CD4-positive, alpha-beta T cell (primary cell): ENCODE data around the gene WARS2. TPM values are rescaled to one million over a fixed set of nuclear protein-coding genes. Genes with fewer than 3 reads are reported as not detected.

ENCODE experiments used
- ATAC-seq: fragments of 200-7000 bp; cut with Tn5 transposase; one replicate; pipeline ENCODE4 v1.10.0; 2022; ENCODE audit warnings: mild to moderate bottlenecking; ENCODE audit not compliant: poor library complexity
- CTCF ChIA-PET: fragments of 350-600 bp; sonication (Branson Sonifier 250); formaldehyde crosslinking; loops from one replicate; lab custom pipeline; 2021; ENCODE audit warnings: antibody characterized with exemption, inconsistent platforms; lab: Charles Lee
- POLR2A ChIA-PET: fragments of 350-600 bp; sonication (Branson Sonifier 250); formaldehyde crosslinking; loops from one replicate; lab custom pipeline; 2021; ENCODE audit warnings: antibody characterized with exemption, inconsistent platforms; lab: Charles Lee
- DNase-seq, 14 experiments: peaks; one replicate each; pipeline ENCODE4 v3.0.0-alpha.2; 2013 to 2020; ENCODE audit warnings: mixed read lengths in 2 of 14
- H3K27ac ChIP-seq, 2 donors: one replicate each; pipeline versions ENCODE4 v1.5.1 to v1.7.0; 2013; ENCODE audit warnings: low read length in 2 of 2, low read depth in 1 of 2, mild to moderate bottlenecking in 1 of 2
- H3K27me3 ChIP-seq, 2 experiments: 1 replicate in 1 of 2; 2 replicates in 1 of 2; pipeline versions ENCODE4 v1.6.1 to v1.7.0; 2013; ENCODE audit warnings: low read length in 2 of 2, control low read depth in 1 of 2, mild to moderate bottlenecking in 1 of 2, moderate library complexity in 1 of 2; ENCODE audit not compliant: insufficient read depth in 2 of 2, control insufficient read depth in 1 of 2
- H3K36me3 ChIP-seq: one replicate; pipeline ENCODE4 v1.6.1; 2013; ENCODE audit warnings: low read length, control low read depth; ENCODE audit not compliant: insufficient read depth
- H3K4me1 ChIP-seq: one replicate; pipeline ENCODE4 v1.6.1; 2013; ENCODE audit warnings: low read length, control low read depth; ENCODE audit not compliant: insufficient read depth
- H3K4me3 ChIP-seq: one replicate; pipeline ENCODE4 v1.5.1; 2013; ENCODE audit warnings: mild to moderate bottlenecking, low read length, moderate library complexity
- H3K9me3 ChIP-seq, 2 experiments: 1 replicate in 1 of 2; 2 replicates in 1 of 2; pipeline versions ENCODE4 v1.6.1 to v1.7.0; 2013; ENCODE audit warnings: low read length in 2 of 2, mild to moderate bottlenecking in 2 of 2, control low read depth in 1 of 2, moderate library complexity in 1 of 2; ENCODE audit not compliant: control insufficient read depth in 1 of 2, insufficient read depth in 1 of 2
- H3K27ac Mint-ChIP-seq: one replicate; pipeline ENCODE4 v1.8.0; 2020; ENCODE audit warnings: mixed read lengths
- H3K27me3 Mint-ChIP-seq: one replicate; pipeline ENCODE4 v1.8.0; 2021; ENCODE audit warnings: mixed read lengths
- H3K36me3 Mint-ChIP-seq: one replicate; pipeline ENCODE4 v1.8.0; 2021; ENCODE audit warnings: low read depth, mixed read lengths
- H3K4me1 Mint-ChIP-seq: one replicate; pipeline ENCODE4 v1.8.0; 2021; ENCODE audit warnings: low read depth, mixed read lengths
- H3K4me3 Mint-ChIP-seq: one replicate; pipeline ENCODE4 v1.8.0; 2020; ENCODE audit warnings: mild to moderate bottlenecking, mixed read lengths
- H3K9me3 Mint-ChIP-seq: one replicate; pipeline ENCODE4 v1.8.0; 2020; ENCODE audit warnings: mixed read lengths
- CTCF ChIP-seq: fragments of 200-600 bp; IDR thresholded peaks from one replicate; pipeline ENCODE4 v1.8.0; 2022; ENCODE audit warnings: antibody characterized with exemption, mild to moderate bottlenecking
- intact Hi-C, 2 experiments: fragments of 100-400 bp; cut with DNase I in 1 of 2; cut with micrococcal nuclease in 1 of 2; formaldehyde crosslinking; loops; one replicate each; pipeline versions ENCODE4 v1.15.1 to v1.9.0; 2023 to 2025; cut with DNase I, micrococcal nuclease
- total RNA-seq, 174 experiments: library from RNA in 2 of 174; stranded (reverse) in 2 of 174; gene quantifications; one replicate each; pipeline ENCODE4 v1.2.3 and lab custom pipeline; 2021 to 2026

WARS2 gene
- total RNA-seq, 2 experiments from 2014 or later = 15.8 to 16.5 TPM

GRCh38 chr1:119112244-119112643 lies 28.2 kb downstream of the WARS2 start:
- Mint-ChIP-seq H3K27ac (no peak overlapping the region), H3K4me1 (no peaks in the 10 kb centered on the region), H3K27me3 (no peaks in the 10 kb centered on the region), H3K36me3 (peaks cover 78% of the 10 kb centered on the region), H3K4me3 (no peak overlapping the region), H3K9me3 (peaks cover 18% of the 10 kb centered on the region)
- CTCF ChIA-PET = no interaction called here
- no peaks in the 10 kb centered on the region for H3K36me3 ChIP-seq
- intact Hi-C loops = no loop called here
- POLR2A ChIA-PET = no interaction called here
- no peaks in the 10 kb centered on the region for H3K27me3 ChIP-seq
- DNase-seq (no peak), ATAC-seq (no peak)
- no peaks in the 10 kb centered on the region for H3K4me1 ChIP-seq
- no peak overlapping the region for H3K4me3 ChIP-seq
- H3K9me3 ChIP-seq = no peaks in the 10 kb centered on the region
- H3K27ac ChIP-seq = no peak overlapping the region
- no peak for TF ChIP-seq CTCF

GRCh38 chr1:119108988-119109387 lies 31.5 kb downstream of the WARS2 start:
- Histone ChIP-seq H3K4me1 (no peaks in the 10 kb centered on the region), H3K9me3 (no peaks in the 10 kb centered on the region), H3K36me3 (no peaks in the 10 kb centered on the region), H3K27ac (no peak overlapping the region), H3K27me3 (no peaks in the 10 kb centered on the region), H3K4me3 (no peak overlapping the region)
- POLR2A ChIA-PET = no interaction called here
- CTCF ChIA-PET = interaction anchor here (1.4 kb wide), 1 partner anchor 11 kb away, joined by 3 read pairs; no protein-coding TSS in a partner anchor
- no peak overlapping the region for H3K27ac Mint-ChIP-seq
- H3K9me3 Mint-ChIP-seq = peaks cover 32% of the 10 kb centered on the region
- H3K4me3 Mint-ChIP-seq = no peak overlapping the region
- H3K27me3 Mint-ChIP-seq = no peaks in the 10 kb centered on the region
- ATAC-seq (no peak), DNase-seq (no peak)
- no peak for TF ChIP-seq CTCF
- H3K36me3 Mint-ChIP-seq = peaks cover 68% of the 10 kb centered on the region
- intact Hi-C loops = no loop called here
- H3K4me1 Mint-ChIP-seq = no peaks in the 10 kb centered on the region

- Mint-ChIP-seq H3K4me3 (no peak overlapping the region), H3K4me1 (no peaks in the 10 kb centered on the region), H3K9me3 (peaks cover 25% of the 10 kb centered on the region), H3K36me3 (peaks cover 56% of the 10 kb centered on the region), H3K27ac (no peak overlapping the region), H3K27me3 (no peaks in the 10 kb centered on the region)
- CTCF ChIA-PET = no interaction called here
- Histone ChIP-seq H3K4me1 (no peaks in the 10 kb centered on the region), H3K27ac (no peak overlapping the region), H3K4me3 (no peak overlapping the region), H3K36me3 (no peaks in the 10 kb centered on the region), H3K27me3 (no peaks in the 10 kb centered on the region), H3K9me3 (no peaks in the 10 kb centered on the region)
- DNase-seq = no peak
- no peak for TF ChIP-seq CTCF
- no peak for ATAC-seq
- intact Hi-C loops = no loop called here
- POLR2A ChIA-PET = no interaction called here
Observed at GRCh38 chr1:119103764-119104163, 36.7 kb downstream of the WARS2 start.
